GM21723 (cell line): ENCODE data around the gene GLRX2.
"Not testable (repeated sequence)": the region's sequence is repeated elsewhere in the genome, so short reads cannot be mapped to it uniquely, and the experiment has no call there.

Experiments
- ATAC-seq: cut with Tn5 transposase; IDR thresholded peaks from one replicate; pipeline ENCODE4 v1.9.1; 2021; ENCODE audit warnings: mild to moderate bottlenecking, moderate library complexity; ENCODE audit not compliant: unreplicated experiment

GLRX2 gene

DNA sequence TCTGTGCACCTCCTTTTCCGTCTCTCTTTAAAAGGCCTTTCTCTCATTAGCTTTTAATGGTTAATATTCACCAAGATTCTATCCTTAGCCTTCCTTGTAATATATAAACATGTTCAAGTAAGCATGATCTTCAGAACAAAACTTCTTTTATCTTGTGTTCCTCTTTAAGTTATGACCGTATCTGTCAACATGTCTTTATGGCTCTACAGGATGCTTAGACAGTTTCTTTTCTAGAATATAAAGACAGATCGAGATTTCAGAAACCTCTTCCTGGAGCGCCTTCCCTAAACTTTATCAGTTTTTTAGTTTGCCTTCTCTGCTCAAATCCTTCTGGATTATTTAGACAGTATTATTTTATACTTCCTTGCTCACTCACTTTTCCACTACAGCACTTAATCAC, 38.6 kb downstream of the GLRX2 start:
- peak; percentile 26 for ATAC-seq

DNA sequence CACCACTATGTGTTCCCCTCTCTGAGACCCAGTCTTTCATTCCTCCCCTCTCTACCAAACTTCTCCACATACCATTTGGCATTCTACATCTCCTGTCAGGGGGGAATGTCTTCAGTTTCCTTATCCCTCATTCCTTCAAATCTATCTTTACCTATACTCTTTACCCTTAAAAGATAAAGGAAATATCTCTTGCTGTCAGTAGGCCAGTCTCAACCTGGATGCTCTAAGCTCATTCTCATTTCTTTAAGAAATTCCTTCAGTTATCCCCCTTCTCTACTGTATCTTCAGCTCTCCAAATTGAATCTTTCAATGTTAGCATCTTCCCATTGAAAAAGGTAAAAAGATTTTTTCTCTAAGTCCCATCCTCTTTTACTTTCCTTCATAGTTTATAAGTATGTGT, 39.3 kb downstream of the GLRX2 start:
- ATAC-seq: no peak

DNA sequence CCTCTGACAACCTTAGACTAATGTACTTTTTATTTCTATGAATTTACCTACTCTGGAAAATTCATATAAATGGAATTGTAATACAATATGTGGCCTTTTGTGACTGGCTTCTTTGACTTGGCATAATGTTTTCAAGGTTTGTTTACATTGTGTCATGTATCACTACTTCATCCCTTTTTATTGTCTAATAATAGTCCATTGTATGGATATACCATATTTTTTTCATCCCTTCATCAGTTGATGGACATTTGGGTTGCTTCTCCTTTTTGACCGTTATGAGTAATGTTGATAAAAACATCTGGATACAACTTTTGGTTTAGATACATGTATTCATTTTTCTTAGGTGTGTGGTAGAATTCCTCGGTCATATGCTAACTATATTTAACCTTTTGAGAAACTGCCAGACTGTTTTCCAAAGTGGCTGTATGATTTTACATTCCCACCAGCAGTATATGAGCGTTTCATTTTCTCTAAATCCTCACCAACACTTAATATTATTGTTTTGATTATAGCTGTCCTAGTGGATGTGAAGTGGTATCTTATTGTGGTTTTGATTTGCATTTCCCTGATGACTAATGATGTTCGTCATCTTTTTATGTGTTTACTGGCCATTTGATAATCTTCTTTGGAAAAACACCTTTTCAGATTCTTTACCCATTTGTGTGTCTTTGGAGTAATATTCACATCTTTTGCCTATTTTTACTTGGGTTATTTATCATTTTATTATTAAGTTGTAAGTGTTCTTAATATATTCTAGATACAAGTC, 42.3 kb downstream of the GLRX2 start:
- ATAC-seq: no peak

DNA sequence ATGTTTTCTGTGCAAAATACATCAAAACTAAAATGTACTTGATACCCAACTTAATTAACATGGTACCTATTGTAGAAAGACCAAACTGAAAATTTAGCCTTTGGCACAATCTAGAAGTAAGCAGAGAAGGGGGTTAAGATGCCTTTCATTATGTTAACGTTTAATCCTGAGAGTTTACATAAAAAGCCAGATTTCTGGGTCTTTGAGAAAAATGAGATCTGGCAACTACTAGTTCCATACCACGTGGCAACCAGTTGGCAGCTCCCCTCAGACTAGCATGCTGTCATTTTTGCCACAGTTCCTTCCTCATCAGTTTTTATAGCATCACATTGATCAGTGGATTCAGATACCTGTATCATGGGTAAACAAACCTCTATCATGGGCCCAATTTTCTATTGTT, 44.3 kb downstream of the GLRX2 start:
- ATAC-seq: no peak

DNA sequence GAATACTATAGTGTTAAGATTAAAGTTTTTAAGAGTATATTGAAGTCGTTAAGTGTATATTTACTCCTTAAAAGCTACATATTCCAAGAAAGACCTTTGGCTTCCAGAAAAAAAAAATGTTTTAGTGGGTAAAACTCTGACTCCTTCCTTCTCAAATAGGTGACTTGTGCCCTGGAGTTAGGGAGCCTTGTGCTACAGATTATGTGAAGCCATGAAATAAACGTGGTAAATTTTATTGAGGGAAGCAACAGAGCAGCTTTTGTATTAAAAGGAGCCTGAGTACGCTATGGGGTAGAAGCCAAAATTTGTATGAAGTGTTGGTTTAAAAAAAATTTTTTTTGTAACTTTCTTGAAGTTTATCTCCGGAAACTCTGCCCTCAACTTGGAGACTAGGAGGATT, 44.8 kb downstream of the GLRX2 start:
- no peak for ATAC-seq

DNA sequence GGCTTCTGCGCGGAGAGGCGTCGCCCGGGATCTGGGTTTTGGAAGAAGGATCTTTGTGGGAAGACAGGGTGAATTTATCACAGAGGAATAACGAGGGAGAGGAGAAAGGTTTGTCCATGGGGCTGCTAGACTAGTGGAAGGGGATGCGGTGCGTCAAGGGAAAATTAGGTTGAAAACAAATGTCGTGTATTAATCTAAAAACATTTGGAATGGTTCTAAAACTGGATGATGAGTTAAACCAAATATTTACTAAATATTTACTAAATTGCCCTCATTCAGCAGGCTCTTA, 45.2 kb downstream of the GLRX2 start:
- ATAC-seq: no peak

DNA sequence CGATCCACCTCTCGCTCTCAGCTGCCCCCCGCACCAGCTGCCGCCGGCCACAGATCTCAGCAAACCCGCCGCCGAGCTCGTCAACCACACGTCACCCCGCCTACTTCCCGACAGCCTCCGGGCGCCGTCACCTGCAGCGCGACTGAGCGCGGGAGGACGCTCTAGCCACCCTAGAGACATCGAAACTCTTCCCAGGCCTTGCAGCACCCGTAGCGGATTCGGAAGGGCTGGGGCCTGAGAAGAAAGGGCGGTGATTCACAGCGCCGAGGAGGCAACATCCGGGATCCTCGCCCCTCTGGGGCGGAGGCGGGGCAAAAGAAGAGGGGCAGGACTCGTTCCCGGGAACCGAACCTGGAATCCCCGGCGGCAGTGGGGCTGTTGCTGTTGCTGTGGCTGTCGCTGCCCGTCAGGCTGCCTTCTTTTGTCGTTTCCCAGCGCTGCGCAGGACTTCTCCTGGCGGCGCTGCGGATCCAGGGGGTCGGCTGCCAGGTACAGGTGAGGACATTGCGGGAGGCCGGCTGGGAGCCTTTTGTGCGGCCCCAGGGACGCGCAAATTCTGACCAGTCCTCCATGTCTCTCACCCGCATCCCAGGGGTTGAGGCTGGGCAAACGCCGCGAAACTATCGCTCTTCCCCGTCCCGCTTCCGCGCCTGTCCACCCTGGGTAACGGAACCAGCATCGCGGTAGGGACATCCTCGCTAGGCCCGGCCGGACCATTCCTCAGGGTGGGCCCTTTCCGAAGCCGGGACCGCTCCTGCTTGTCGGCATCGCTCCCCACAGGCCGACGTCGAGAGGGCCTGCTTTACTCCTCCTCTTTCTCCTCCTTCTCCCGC, 45.7 kb downstream of the GLRX2 start, which contains the start of the genes RO60 and UCHL5:
Gene RO60, plus strand, starts transcription at position 331 of the 833 bp plus-strand sequence. CDS start 9,443 bp downstream, outside the sequence.
Gene UCHL5, minus strand, starts transcription at position 79 of the 833 bp plus-strand sequence. CDS start 100 bp downstream, outside the sequence.
- ATAC-seq: peak; percentile 95

DNA sequence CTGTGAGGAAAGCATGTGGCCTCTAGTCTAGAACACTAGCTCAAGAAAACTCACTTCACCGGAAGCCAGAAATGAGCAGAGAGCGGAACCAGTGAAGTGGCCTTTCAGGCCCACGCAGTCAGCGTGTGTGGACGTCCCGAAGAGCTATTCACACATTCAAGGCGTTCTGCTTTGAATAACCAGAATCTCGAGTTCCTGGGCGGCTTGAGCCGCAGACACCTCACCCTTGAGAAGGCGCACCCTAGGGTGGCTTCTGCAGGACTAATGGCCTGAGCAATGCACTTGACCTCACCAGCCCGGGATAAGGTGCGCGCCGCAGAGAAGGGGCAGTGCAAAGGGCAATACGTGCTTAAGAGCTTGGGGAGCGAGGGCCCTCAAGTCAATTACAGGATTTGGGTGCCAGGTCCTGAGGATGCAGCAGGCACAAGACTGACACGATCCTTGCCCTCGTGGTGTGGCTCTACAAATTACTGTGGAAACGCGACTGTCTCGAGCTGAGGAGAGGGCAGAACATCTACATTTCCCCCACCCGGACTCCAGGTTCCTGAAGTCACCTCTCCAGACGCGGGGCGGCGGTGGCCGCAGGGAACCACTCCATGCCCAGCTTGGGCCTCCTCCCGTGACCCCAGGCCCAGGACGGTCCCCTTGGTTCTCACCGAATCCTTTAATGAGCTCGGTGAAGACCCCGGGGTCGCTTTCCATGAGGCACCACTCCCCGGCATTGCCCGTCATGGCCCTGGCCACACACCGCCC, 46.5 kb downstream of the GLRX2 start:
- peak; percentile 48 for ATAC-seq

DNA sequence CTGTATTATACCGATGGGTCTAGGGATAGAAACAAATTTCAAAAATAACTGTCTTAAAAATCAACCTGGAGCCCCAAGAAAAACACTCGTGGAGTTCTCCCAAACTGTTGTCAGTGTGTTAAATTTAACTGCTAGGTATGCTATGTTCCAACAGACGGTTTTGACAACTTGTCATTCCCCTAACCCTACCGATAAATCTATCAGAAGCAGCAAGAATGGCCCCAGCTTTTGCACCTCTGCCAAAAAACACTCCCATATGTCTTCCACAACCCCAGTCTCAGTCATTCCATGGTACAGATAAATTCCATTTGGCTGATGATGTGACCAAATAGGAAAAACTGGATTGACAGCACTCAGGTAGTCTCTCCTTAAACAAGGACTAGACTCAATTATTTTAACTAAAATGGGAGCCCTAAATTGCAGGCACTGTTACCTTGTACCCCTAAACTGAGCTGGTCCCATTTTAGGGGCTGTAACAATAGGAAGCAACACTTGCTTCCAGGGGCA, 51.0 kb downstream of the GLRX2 start:
- no peak for ATAC-seq

DNA sequence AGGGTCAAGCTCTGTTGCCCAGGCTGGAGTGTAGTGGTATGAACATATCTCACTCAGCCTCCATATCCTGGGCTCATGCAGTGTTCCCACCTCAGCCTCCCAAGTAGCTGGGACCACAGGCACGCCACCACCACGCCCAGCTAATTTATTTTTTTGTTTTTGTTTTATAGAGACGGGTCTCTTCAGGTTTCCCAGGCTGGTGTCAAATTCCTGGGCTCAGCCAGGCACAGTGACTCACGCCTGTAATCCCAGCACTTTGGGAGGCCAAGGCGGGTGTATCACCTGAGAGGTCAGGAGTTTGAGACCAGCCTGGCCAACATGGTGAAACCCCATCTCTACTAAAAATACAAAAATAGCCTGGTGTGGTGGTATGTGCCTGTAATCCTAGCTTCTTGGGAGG, 56.3 kb downstream of the GLRX2 start:
- not testable (repeated sequence) for ATAC-seq
